ENCODE measurements around the gene TMEM63A.
"Not testable (repeated sequence)": the region's sequence is repeated elsewhere in the genome, so short reads cannot be mapped to it uniquely, and the experiment has no call there.

TMEM63A gene

DNA sequence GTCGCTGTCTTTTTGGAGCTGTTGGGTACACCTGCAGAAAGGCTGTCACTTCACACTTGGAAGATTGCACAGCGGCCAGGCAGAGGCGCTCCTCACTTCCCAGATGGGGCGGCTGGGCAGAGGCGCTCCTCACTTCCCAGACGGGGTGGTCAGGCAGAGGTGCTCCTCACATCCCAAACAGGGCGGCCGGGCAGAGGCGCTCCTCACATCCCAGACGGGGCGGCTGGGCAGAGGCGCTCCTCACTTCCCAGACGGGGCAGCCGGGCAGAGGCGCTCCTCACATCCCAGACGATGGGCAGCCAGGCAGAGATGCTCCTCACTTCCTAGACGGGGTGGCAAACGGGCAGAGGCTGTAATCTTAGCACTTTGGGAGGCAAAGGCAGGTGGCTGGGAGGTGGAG lies 86.1 kb downstream of the TMEM63A start:
- DNase-seq (ENCODE audit: low read depth in 2 of 2) = not testable (repeated sequence)

All from stimulated activated CD4-positive, alpha-beta T cell treated with anti-CD3 and anti-CD28 coated beads, Interleukin-15, amount 100 ng/mL, for 48 hours (primary cell).